Measurements from ENCODE around the gene TCF7. TPM values are rescaled to one million over a fixed set of nuclear protein-coding genes. Genes with fewer than 3 reads are reported as not detected.
A peak's percentile ranks its signal among the peaks of the same experiment; 100 is the strongest.
"Not testable (repeated sequence)": the region's sequence is repeated elsewhere in the genome, so short reads cannot be mapped to it uniquely, and the experiment has no call there.

TCF7 gene
- total RNA-seq, 1 experiment from 2014 or later, result 36.5 TPM

GRCh38 chr5:134149571-134150303 is 35.3 kb downstream of the TCF7 start:
- H3K27ac Mint-ChIP-seq (ENCODE audit: unreplicated experiment), result peak overlapping the region; percentile 32
- no peak for TF ChIP-seq CTCF (IDR thresholded peaks at IDR 0.05; ENCODE audit: insufficient read depth in 1 of 2, low read depth in 1 of 2, low read length in 1 of 2, severe bottlenecking in 1 of 2, unreplicated experiment in 1 of 2)
- no peaks in the 10 kb centered on the region for H3K27me3 Mint-ChIP-seq (ENCODE audit: insufficient read depth, unreplicated experiment)
- 0 out of 2 replicates have a peak, but pooled peaks cover 6% of the 10 kb centered on the region for H3K4me1 ChIP-seq
- intact Hi-C loops (cut with micrococcal nuclease; ENCODE audit: unreplicated experiment), result no loop called here
- POLR2A ChIA-PET, result no interaction called here
- no TSS peak for BruUV-seq (replicated peaks)
- H3K36me3 Mint-ChIP-seq (ENCODE audit: insufficient read depth, unreplicated experiment), result peaks cover 91% of the 10 kb centered on the region
- no peaks in the 10 kb centered on the region for H3K27me3 ChIP-seq (replicated peaks; ENCODE audit: control insufficient read depth, insufficient read depth, low read length)
- H3K9me3 Mint-ChIP-seq (ENCODE audit: unreplicated experiment), result no peaks in the 10 kb centered on the region
- H3K4me1 Mint-ChIP-seq (ENCODE audit: low read depth, unreplicated experiment), result peaks cover 3% of the 10 kb centered on the region
- H3K36me3 ChIP-seq (ENCODE audit: control insufficient read depth, insufficient read depth, low read length), result peaks cover 9% of the 10 kb centered on the region
- no peak overlapping the region for H3K4me3 Mint-ChIP-seq (ENCODE audit: unreplicated experiment)
- H3K9me3 ChIP-seq, result no peaks in the 10 kb centered on the region
- no peak for DNase-seq
- no peak overlapping the region for H3K4me3 ChIP-seq (ENCODE audit: low read depth, low read length)
- CTCF ChIA-PET, result no interaction called here

- CTCF ChIA-PET, result no interaction called here
- POLR2A ChIA-PET, result no interaction called here
- peaks cover 87% of the 10 kb centered on the region for H3K36me3 Mint-ChIP-seq (ENCODE audit: insufficient read depth, unreplicated experiment)
- H3K4me1 ChIP-seq, result no peaks in the 10 kb centered on the region
- no peak overlapping the region for H3K4me3 ChIP-seq (ENCODE audit: low read depth, low read length)
- H3K27me3 Mint-ChIP-seq (ENCODE audit: insufficient read depth, unreplicated experiment), result no peaks in the 10 kb centered on the region
- H3K4me1 Mint-ChIP-seq (ENCODE audit: low read depth, unreplicated experiment), result no peaks in the 10 kb centered on the region
- no peak overlapping the region for H3K27ac Mint-ChIP-seq (ENCODE audit: unreplicated experiment)
- H3K27me3 ChIP-seq (replicated peaks; ENCODE audit: control insufficient read depth, insufficient read depth, low read length), result no peaks in the 10 kb centered on the region
- no peak overlapping the region for H3K4me3 Mint-ChIP-seq (ENCODE audit: unreplicated experiment)
- peaks cover 8% of the 10 kb centered on the region for H3K36me3 ChIP-seq (ENCODE audit: control insufficient read depth, insufficient read depth, low read length)
- DNase-seq, result no peak
- intact Hi-C loops (cut with micrococcal nuclease; ENCODE audit: unreplicated experiment), result no loop called here
- H3K9me3 Mint-ChIP-seq (ENCODE audit: unreplicated experiment), result no peaks in the 10 kb centered on the region
- no peak for TF ChIP-seq CTCF (IDR thresholded peaks at IDR 0.05; ENCODE audit: insufficient read depth in 1 of 2, low read depth in 1 of 2, low read length in 1 of 2, severe bottlenecking in 1 of 2, unreplicated experiment in 1 of 2)
- H3K9me3 ChIP-seq, result no peaks in the 10 kb centered on the region
- no TSS peak for BruUV-seq (replicated peaks)
Observed at GRCh38 chr5:134151723-134152122, 37.2 kb downstream of the TCF7 start.

- CTCF ChIA-PET; intact Hi-C loops (cut with micrococcal nuclease; ENCODE audit: unreplicated experiment); BruUV-seq (replicated peaks); H3K9me3 ChIP-seq; H3K4me3 Mint-ChIP-seq (ENCODE audit: unreplicated experiment); H3K36me3 ChIP-seq (ENCODE audit: control insufficient read depth, insufficient read depth, low read length); POLR2A ChIA-PET; H3K4me3 ChIP-seq (ENCODE audit: low read depth, low read length); H3K4me1 ChIP-seq; H3K27me3 Mint-ChIP-seq (ENCODE audit: insufficient read depth, unreplicated experiment); H3K27ac Mint-ChIP-seq (ENCODE audit: unreplicated experiment); H3K9me3 Mint-ChIP-seq (ENCODE audit: unreplicated experiment); H3K27me3 ChIP-seq (replicated peaks; ENCODE audit: control insufficient read depth, insufficient read depth, low read length); H3K4me1 Mint-ChIP-seq (ENCODE audit: low read depth, unreplicated experiment); DNase-seq: not testable (repeated sequence)
- peaks cover 81% of the 10 kb centered on the region for H3K36me3 Mint-ChIP-seq (ENCODE audit: insufficient read depth, unreplicated experiment)
Observed at GRCh38 chr5:134152173-134152832, 37.8 kb downstream of the TCF7 start.

Measured in Caco-2 (cell line).